ENCODE data around the gene STX5.
"Not testable (repeated sequence)": the region's sequence is repeated elsewhere in the genome, so short reads cannot be mapped to it uniquely, and the experiment has no call there.

The STX5 gene

DNA sequence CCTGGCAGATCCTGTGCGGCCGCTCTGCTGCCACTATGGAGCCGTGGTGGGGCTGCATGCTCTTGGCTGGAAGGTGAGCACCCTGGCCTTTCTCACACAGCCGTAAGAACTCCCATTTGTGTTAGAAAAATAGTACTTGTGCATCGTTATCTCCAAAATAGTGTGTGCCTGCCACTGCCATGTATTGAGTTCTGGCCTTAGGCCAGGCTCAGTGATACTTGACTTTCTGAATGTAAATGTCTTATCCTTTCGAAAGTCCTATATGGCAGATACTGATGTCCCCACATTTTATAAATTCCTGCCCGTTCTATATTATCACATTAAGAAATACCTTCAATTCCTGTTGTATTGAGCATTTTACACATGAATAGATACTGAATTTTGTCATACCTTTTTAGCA lies 49.1 kb downstream of the STX5 start:
- DNase-seq (ENCODE audit: low read depth) = no peak

DNA sequence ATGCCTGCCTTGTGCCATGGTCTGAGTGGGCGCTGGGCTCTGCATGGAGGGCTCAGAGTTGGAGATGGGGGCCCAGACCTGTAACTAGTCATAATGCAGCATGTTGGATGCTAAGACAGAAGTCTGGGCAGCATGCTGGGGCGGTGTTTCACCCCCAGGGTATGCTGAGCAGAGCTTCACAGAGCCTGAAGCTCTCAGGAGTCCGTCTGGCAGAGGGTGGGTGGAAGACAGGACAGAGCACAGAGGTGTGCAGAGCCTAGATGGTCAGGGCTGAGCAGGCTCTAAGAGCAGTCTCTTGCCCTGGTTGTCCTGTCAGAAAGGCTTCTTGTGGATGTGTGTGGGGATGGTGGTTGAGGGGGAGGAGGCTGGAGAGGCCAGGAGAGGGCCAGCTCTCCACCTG lies 53.4 kb downstream of the STX5 start:
- DNase-seq (ENCODE audit: low read depth) = no peak

DNA sequence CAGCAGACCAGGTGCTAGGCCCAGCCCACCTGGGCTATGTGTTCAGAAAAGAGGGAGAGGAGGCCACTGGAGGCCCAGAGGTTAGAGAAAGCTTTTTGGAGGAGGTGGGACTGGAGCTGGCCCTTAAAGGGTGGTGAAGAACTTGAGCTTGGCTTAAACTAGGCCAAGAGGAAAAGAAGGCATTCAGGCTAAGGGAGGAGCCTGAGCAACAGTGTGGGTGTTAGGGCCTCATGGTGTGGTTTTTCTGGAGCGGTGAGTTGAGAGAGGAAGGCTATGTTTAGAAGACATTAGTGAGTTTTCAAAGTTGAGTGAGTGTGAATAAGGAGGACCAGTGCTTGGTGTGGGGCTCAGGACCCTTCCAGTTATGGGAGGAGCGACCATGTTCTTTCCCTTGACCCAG lies 54.5 kb downstream of the STX5 start:
- no peak for DNase-seq (ENCODE audit: low read depth)

DNA sequence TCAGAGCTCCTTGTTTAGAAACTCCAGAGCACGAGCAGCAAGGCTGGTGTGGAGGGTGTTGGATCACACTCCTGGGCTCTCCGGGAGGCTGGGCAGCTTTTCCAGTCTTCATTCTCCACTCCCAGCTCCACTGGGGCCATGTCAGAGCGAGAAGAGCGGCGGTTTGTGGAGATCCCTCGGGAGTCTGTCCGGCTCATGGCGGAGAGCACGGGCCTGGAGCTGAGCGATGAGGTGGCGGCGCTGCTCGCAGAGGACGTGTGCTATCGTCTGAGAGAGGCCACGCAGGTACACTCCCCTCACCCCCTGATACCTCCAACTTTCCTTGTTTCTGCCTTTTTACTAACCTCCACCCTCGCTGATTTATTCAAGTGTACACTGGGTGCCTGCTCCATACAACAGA lies 56.2 kb downstream of the STX5 start:
- DNase-seq (ENCODE audit: low read depth) = no peak

DNA sequence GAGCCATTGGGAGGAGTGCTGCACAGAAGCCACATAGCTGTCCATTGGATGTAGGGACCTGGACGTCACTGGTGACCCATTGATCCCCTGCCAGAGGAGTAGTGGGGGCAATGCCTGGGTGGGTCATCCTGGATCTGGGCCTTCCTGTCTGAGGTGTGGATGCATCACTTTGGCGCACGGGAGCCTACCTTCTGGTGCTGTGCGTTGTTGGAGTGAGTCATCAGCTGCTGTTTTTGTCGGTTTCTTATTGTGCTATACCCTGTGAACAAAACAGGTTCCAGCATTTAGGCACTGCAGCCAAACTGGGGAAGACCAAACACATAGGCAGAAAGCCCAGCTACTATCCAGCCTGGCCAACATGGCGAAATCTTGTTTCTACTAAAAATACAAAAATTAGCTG lies 57.4 kb downstream of the STX5 start:
- DNase-seq (ENCODE audit: low read depth) = no peak

DNA sequence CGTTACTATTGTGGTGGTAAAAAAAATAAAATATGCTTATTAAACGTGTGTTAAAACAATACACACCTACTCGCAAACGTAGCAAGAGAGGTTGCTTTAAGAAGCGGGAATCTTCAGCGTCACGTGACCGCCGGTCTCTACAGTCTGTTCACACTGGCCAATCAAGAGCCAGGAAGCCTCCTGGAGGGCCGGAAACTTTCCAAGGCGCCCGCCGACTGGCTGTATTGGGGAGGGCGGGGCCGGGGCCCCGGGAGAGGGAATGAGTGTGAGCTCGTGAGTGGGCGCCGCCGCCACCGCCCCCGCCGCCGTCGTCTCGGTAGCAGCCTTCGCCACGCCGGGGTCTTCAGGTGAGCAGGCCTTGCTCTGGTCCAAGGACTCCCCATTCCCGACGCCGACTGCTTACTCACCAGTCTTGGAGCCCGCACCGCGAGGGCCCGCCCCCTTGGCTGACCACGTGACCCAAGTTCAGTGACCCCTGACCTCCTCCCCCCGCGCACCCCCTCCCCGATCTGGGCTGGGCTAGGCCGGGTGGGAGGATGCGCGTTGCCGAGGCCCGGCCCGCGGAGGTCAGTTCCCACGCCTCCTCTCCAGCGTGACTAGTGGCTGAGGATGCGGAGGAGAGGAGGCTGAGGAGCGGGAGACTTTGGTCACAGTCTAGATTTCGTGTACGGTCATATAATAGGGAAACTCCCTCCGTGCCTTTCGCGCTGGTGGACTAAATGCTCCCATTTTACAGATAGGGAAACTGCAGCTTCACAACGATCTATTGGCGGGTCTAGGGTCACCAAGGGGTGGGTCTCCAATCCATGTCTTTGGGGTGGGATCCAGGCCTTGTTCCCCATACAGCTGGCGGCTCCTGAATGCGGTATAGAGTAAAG lies 60.5 kb downstream of the STX5 start, which contains the start of gene TAF6L:
Gene TAF6L, plus strand, starts transcription at position 253 of the 878 bp plus-strand sequence. CDS start 4,388 bp downstream, outside the sequence.
- peak; percentile 96 for DNase-seq (ENCODE audit: low read depth)

DNA sequence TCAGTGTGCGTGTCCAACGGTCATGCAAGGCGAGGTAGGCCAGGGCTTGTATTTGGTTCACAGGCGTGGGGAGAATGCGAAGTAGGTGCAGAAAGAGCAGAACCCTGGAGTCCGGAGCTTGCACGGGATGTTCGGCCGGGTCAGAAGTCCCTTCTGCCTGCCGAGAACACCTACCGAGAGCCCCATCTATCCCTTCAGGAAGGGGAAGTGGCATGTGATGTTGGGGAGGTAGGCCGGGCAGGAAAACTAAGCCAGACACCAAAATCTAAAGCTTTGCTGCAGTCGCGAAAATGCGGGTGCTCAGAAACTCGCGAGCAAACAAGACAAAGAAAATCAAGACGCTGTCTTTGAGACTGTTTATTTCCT lies 61.1 kb downstream of the STX5 start:
- DNase-seq (ENCODE audit: low read depth) = no peak

DNA sequence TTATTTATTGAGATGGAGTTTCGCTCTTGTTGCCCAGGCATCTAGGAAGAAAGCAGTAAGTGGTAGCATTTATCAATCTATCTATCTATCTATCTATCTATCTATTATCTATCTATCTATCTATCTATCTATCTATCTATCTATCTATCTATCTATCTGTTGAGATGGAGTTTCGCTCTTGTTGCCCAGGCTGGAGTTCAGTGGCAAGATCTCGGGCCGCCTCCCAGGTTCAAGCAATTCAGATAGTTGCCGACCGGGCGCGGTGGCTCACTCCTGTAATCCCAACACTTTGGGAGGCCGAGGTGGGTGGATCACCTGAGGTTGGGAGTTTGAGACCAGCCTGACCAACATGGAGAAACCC lies 71.0 kb downstream of the STX5 start:
- not testable (repeated sequence) for DNase-seq (ENCODE audit: low read depth)

DNA sequence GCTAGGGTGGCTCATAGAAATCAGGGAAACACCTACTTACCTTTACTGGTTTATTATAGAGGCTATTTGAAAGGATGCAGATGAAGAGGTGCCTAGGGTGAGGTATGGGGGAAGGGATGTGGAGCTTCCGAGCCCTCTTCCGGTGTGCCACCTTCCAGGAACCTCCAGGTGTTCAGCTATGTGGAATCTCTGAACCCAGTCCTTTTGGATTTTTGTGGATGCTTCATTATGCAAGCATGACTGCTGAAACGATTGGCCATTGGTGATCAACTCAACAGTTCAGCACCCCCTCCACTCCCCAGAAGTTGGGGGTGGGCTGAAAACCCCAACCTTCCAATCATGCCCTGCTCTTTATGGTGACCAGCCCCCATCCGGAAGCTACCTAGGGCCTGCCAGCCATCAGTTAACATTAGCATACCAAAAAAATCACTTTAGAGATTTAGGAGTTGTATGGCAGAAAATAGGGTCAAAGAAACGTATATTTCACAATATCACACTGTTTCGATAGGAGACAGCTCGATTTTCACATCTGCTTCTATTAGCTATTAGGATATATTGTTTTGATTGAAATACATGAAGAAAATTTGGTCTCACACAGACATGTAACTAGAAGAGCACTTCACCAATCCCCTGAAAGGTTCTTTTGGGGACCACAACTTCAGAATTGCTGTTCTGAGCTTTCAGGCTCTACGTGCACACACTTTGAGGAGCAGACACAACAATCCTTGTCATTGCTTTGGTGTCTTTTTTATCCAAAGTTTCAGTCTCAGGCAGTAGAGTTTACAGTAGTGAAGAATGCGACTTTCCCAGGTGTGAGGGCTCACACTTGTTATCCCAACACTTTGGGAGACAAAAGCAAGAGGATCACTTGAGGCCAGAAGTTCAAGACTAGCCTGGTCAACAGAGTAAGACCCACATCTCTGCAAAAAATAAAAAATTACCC lies 73.7 kb downstream of the STX5 start:
- no peak for DNase-seq (ENCODE audit: low read depth)
